Breast epithelium (tissue), 4 donors: ENCODE measurements around the gene TOR4A. TPM values are rescaled to one million over a fixed set of nuclear protein-coding genes. Genes with fewer than 3 reads are reported as not detected.

Experiments used
- DNase-seq, 2 donors: peaks; one replicate each; pipeline ENCODE4 v3.0.0-alpha.2; 2019; ENCODE audit warnings: low spot score in 2 of 2
- H3K27ac ChIP-seq, 2 donors: fragments of 200-600 bp; sonication (generic) in 1 of 2; one replicate each; pipeline ENCODE4 v1.5.1; 2016 to 2019; ENCODE audit warnings: mild to moderate bottlenecking in 1 of 2
- H3K27me3 ChIP-seq, 2 donors: fragments of 200-600 bp; sonication (generic) in 1 of 2; one replicate each; pipeline versions ENCODE4 v1.5.1 to v1.6.0; 2017 to 2019; ENCODE audit warnings: control low read depth in 1 of 2, mild to moderate bottlenecking in 1 of 2
- H3K36me3 ChIP-seq: fragments of 200-600 bp; one replicate; pipeline ENCODE4 v1.5.1; 2019
- H3K4me1 ChIP-seq, 2 donors: fragments of 200-600 bp; sonication (generic); one replicate each; pipeline ENCODE4 v1.5.1; 2016 to 2019; ENCODE audit warnings: control low read depth in 1 of 2
- H3K4me3 ChIP-seq, 3 donors: fragments of 200-600 bp; sonication (generic); 1 replicate in 2 of 3; 2 replicates in 1 of 3; pipeline ENCODE4 v1.5.1; 2016 to 2019; ENCODE audit warnings: mild to moderate bottlenecking in 3 of 3, moderate library complexity in 2 of 3
- H3K9me3 ChIP-seq, 2 donors: fragments of 200-600 bp; sonication (generic) in 1 of 2; one replicate each; pipeline ENCODE4 v1.5.1; 2016 to 2019; ENCODE audit warnings: control low read depth in 1 of 2
- CTCF ChIP-seq, 3 donors: fragments of 450-650 bp; IDR thresholded peaks; one replicate each; pipeline ENCODE4 v1.5.1; 2016 to 2017; ENCODE audit warnings: antibody characterized with exemption in 3 of 3, mild to moderate bottlenecking in 3 of 3, moderate library complexity in 3 of 3
- POLR2A ChIP-seq: fragments of 450-650 bp; IDR thresholded peaks from one replicate; pipeline ENCODE4 v1.6.1; 2016; ENCODE audit warnings: antibody characterized with exemption, mild to moderate bottlenecking, moderate library complexity
- POLR2AphosphoS5 ChIP-seq, 3 donors: sonication (generic); formaldehyde crosslinking; IDR thresholded peaks; one replicate each; pipeline ENCODE4 v1.6.1; 2017; ENCODE audit warnings: antibody characterized with exemption in 3 of 3
- intact Hi-C: fragments of 100-400 bp; cut with DNase I; formaldehyde crosslinking; loops from one replicate; pipeline ENCODE4 v1.15.1; 2023; ENCODE audit warnings: low total_unique reads
- total RNA-seq, 3 donors: library from RNA; depleted of rRNA; stranded (reverse); fragments of >200 nt; gene quantifications; one replicate each; pipeline ENCODE4 v1.1.0, GENCODE V29; 2016

The TOR4A gene
- total RNA-seq, 3 donors from 2014 or later = 2.9 to 5.4 (median 3.7) TPM

DNA sequence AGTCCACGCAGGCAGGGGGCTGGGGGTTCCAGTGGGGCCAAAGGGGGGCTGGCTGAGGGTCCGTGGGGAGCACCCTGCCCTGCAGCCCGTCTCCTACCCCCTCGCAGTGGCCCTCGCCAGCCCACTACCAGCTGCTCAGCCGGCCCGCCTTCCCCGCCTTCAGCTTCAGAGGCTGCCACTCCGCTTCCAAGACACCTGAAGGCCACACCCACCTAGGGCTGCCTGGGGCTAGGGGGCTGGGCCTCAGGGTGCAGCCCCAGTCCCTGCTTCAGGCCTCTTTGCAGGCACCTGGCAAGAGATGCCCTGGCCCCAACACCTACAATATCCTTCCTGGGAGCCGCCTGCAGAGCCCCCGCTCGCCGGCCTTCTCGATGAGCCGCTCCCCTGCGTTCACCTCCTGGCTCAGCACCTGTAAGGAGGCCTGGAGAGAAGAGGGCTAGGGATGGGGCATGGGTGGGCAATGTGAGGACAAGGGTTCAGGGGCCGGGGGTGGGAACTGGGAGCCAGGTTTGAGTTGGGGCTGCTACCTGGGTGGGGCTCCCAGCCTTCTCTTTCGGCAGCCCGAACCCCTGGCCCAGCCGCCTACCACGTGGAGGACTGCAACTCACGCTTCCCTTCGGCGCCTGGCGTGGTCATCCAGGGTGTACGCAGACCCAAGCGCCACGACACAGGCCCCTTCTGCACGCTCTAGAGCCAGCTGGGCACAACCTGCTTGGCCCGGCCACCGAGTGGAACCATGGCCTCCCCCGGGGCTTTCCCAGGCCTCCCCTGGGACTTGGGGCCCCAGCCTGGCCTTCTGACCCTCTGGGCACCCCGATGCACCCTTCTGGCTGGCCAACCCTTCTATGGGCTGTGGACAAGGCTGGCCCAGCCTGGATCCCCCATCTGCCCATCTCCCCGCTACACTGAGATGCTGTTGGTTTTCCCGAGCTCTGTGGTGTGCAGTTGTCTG, 24.7 kb upstream of the TOR4A start:
- H3K36me3 ChIP-seq = no peaks in the 10 kb centered on the region
- DNase-seq = no peak
- H3K4me1 ChIP-seq = peaks cover 5 to 12% of the 10 kb centered on the region in 2 donors
- no peaks in the 10 kb centered on the region for H3K27me3 ChIP-seq
- TF ChIP-seq CTCF (IDR thresholded peaks at IDR 0.05) (no peak), POLR2A (no peak), POLR2AphosphoS5 (IDR thresholded peaks at IDR 0.05) (no peak)
- intact Hi-C loops = loop anchor here (10.0 kb wide), 1 partner anchor 1878 kb away; no protein-coding TSS in a partner anchor
- H3K4me3 ChIP-seq = no peak overlapping the region
- H3K27ac ChIP-seq = no peak overlapping the region
- H3K9me3 ChIP-seq = no peaks in the 10 kb centered on the region

DNA sequence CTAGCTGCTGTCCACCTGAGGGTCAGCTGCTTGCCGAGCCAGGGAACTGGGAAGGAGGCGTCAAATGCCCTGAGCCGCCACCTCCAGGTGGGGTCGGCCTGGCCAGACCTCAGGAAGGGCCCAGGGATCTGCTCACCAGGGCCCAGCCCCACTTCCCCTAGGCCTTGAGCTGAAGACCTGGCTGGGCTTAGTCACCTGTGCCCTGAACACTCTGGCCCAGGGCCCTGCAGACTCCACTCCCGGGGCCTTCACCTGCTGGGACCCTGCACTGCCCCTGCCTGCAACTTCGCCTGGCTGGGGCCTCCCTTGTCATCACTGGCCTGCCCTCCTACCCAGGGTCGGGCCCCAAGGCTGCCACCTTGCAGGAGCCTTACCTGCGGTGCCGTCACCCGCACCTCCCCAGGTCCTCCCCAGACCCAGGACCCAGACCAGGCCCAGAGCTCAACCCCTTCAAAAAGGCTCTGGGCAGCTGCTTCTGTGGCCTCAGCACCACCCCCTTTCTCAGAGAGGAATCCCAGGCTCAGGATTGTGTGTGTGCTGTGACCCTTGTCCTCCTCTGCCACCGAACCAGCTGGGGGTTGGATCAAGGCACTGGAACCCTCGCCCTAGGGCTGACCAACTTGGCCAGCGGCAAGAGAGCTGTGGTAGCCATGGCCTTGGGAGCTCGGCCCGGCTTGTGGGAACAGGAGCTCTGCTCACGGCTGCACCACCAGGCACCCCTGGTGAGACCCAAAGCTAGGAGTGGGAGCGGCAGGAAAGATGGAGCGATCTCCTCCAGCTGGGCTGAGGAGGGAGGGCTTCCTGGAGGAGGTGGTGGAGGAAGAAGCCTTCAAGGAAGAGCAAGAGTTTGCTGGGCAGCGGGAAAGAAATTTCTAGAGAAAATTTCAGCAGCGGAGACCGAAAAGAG, 23.6 kb upstream of the TOR4A start:
- peak overlapping the region; percentile 98 to 100 (median 99) for H3K4me3 ChIP-seq
- H3K27me3 ChIP-seq = no peaks in the 10 kb centered on the region
- H3K4me1 ChIP-seq = peaks cover 5 to 12% of the 10 kb centered on the region in 2 donors
- TF ChIP-seq CTCF (IDR thresholded peaks at IDR 0.05) (no peak), POLR2A (no peak), POLR2AphosphoS5 (IDR thresholded peaks at IDR 0.05) (no peak)
- DNase-seq = no peak
- no peak overlapping the region for H3K27ac ChIP-seq
- no peaks in the 10 kb centered on the region for H3K9me3 ChIP-seq
- intact Hi-C loops = loop anchor here (10.0 kb wide), 1 partner anchor 1879 kb away; no protein-coding TSS in a partner anchor
- no peaks in the 10 kb centered on the region for H3K36me3 ChIP-seq

DNA sequence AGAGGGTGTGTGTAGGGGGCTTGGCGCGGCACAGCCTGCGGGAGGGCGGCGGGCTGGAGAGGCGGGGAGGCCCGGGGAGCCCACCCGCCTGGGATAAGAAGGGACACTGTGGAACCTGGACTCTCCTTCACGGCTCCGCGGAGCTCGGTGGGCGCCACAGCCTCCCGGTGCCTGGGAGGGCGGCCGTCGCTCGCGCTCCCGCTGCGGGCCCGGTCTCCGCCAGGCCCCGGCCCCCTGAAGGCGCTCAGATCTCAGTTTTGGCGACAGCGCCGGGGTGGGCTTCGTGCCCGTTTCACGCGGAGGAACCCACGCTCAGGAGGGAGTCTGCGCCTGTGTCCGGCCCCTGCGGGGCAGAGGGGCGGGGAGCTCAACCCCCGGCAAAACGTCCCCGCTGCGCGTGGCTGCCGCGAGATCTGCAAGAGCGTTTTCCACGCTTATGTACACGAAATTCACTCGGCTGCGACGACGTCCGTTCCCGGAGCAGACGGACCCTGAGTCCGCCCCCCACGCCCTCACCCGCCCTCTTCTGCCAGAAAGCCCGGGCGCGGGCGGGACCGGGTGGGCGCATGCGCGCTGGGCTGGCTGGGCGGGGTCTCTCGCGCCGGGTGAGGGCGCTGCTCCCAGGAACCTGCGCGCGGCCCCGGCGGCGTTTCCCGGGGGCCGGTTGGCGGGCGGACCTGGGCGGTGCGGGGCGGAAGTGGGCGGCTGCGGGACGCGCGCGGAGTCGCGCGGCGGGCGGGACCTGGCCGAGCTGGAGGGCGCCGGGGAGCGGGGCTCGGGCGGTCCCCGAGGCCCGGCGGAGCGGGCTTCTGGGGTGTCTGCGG, 22.7 kb upstream of the TOR4A start, which contains the start of gene NELFB:
Gene NELFB (plus strand): TSS at position 704 of the 824 bp plus-strand sequence.
- intact Hi-C loops = loop anchor here (10.0 kb wide), 1 partner anchor 1880 kb away; no protein-coding TSS in a partner anchor

More for the DNA sequence above, 22.7 kb upstream of the TOR4A start, which contains the start of gene NELFB:
- TF ChIP-seq CTCF (IDR thresholded peaks at IDR 0.05) = no peak
- peak; percentile 27 to 36 (median 32) for TF ChIP-seq POLR2AphosphoS5 (IDR thresholded peaks at IDR 0.05)
- no peak for TF ChIP-seq POLR2A
- Histone ChIP-seq H3K27me3 (no peaks in the 10 kb centered on the region), H3K27ac (peak within 1 kb of the TSS; percentile 55 to 84), H3K4me3 (peak within 1 kb of the TSS; percentile 98 to 100 (median 99)), H3K9me3 (no peaks in the 10 kb centered on the region), H3K4me1 (peaks cover 5 to 12% of the 10 kb centered on the region in 2 donors), H3K36me3 (no peaks in the 10 kb centered on the region)
- DNase-seq = peak; percentile 83 to 92
